ENCODE results near the gene DPH3. TPM values are rescaled to one million over a fixed set of nuclear protein-coding genes. Genes with fewer than 3 reads are reported as not detected.

The DPH3 gene
- total and polyA plus RNA-seq, 9 of the 15 experiments (the other 6 are each of a cell fraction or from before 2014, with no cell fraction given), result 15.9 to 131 (median 38.7) TPM

DNA sequence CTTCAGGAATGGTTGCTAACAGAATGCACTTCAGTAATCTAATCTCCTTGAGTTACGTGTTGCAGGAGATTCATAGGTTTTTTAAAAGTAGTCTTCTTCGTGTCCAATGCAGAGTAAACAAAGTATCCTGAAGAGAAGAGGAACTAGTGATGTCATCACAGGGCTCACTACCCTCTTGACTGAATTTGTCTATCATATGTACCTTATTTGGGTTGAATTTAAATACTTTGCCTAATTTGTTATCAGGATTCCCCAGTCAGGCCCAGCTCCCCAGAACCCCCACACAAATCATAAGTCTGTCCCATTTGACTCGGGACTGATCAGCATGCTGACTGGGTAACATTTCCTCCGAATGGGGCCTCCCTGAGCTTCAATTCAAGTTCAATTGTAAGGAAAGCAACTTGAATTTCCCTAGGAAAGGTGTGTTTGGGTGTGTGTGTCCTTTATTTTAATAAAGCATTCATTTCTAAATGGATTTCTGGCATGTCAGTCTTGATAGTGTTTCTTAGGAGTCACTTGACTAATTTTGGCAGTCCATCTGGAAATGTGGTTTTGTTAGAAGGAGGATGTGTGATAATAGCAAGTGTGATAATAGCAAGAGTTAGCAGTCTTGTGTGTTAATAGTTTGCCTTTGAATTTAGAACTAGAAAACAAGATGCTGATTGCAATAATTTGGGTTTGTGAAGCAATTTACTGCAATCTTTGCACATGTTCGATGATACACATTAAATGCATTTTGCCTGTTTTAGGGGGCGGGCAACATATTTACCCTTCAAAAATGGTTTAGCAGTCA, 22.2 kb upstream of the DPH3 start (continued):
- TF ChIP-seq, protein P1, sequence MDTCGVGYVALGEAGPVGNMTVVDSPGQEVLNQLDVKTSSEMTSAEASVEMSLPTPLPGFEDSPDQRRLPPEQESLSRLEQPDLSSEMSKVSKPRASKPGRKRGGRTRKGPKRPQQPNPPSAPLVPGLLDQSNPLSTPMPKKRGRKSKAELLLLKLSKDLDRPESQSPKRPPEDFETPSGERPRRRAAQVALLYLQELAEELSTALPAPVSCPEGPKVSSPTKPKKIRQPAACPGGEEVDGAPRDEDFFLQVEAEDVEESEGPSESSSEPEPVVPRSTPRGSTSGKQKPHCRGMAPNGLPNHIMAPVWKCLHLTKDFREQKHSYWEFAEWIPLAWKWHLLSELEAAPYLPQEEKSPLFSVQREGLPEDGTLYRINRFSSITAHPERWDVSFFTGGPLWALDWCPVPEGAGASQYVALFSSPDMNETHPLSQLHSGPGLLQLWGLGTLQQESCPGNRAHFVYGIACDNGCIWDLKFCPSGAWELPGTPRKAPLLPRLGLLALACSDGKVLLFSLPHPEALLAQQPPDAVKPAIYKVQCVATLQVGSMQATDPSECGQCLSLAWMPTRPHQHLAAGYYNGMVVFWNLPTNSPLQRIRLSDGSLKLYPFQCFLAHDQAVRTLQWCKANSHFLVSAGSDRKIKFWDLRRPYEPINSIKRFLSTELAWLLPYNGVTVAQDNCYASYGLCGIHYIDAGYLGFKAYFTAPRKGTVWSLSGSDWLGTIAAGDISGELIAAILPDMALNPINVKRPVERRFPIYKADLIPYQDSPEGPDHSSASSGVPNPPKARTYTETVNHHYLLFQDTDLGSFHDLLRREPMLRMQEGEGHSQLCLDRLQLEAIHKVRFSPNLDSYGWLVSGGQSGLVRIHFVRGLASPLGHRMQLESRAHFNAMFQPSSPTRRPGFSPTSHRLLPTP (IDR thresholded peaks at IDR 0.05; ENCODE audit: borderline replicate concordance, extremely low read depth, insufficient read length), result no peak
- TF ChIP-seq, protein P2, sequence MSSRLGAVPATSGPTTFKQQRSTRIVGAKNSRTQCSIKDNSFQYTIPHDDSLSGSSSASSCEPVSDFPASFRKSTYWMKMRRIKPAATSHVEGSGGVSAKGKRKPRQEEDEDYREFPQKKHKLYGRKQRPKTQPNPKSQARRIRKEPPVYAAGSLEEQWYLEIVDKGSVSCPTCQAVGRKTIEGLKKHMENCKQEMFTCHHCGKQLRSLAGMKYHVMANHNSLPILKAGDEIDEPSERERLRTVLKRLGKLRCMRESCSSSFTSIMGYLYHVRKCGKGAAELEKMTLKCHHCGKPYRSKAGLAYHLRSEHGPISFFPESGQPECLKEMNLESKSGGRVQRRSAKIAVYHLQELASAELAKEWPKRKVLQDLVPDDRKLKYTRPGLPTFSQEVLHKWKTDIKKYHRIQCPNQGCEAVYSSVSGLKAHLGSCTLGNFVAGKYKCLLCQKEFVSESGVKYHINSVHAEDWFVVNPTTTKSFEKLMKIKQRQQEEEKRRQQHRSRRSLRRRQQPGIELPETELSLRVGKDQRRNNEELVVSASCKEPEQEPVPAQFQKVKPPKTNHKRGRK (tag; IDR thresholded peaks at IDR 0.05), result no peak
- no peak for TF ChIP-seq ZSCAN32 (CRISPR knock-in tag; IDR thresholded peaks at IDR 0.05)
- no peak for TF ChIP-seq ZNF217 (CRISPR knock-in tag; IDR thresholded peaks at IDR 0.05)
- TF ChIP-seq ADNP (tag; IDR thresholded peaks at IDR 0.05), result peak; percentile 52; the same call in 1 of the 2 replicates
- TF ChIP-seq, protein P3, sequence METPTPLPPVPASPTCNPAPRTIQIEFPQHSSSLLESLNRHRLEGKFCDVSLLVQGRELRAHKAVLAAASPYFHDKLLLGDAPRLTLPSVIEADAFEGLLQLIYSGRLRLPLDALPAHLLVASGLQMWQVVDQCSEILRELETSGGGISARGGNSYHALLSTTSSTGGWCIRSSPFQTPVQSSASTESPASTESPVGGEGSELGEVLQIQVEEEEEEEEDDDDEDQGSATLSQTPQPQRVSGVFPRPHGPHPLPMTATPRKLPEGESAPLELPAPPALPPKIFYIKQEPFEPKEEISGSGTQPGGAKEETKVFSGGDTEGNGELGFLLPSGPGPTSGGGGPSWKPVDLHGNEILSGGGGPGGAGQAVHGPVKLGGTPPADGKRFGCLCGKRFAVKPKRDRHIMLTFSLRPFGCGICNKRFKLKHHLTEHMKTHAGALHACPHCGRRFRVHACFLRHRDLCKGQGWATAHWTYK (CRISPR knock-in tag; IDR thresholded peaks at IDR 0.05), result 0 out of 2 replicates have a peak, but pooled peaks have one; percentile 43
- TF ChIP-seq FOXA3 (CRISPR knock-in tag; conservative IDR thresholded peaks at IDR 0.05 in 1 of 2, IDR thresholded peaks at IDR 0.05 in 1 of 2), result peak in 1 of 2 experiments; percentile 80; a peak in 2 of 4 replicates
- peak; percentile 82 for TF ChIP-seq ATF7 (IDR thresholded peaks at IDR 0.05)
- TF ChIP-seq MYC (IDR thresholded peaks at IDR 0.05; ENCODE audit: low read depth, low read length), result no peak
- TF ChIP-seq MYC (CRISPR knock-in tag; IDR thresholded peaks at IDR 0.05; ENCODE audit: borderline replicate concordance, low read depth), result no peak
- 0 out of 2 replicates have a peak, but pooled peaks have one; percentile 8 for TF ChIP-seq CBFA2T3 (IDR thresholded peaks at IDR 0.05)
- 0 out of 2 replicates have a peak, but pooled peaks have one; percentile 30 for TF ChIP-seq ZFX (CRISPR knock-in tag; IDR thresholded peaks at IDR 0.05)
- TF ChIP-seq, protein P4, sequence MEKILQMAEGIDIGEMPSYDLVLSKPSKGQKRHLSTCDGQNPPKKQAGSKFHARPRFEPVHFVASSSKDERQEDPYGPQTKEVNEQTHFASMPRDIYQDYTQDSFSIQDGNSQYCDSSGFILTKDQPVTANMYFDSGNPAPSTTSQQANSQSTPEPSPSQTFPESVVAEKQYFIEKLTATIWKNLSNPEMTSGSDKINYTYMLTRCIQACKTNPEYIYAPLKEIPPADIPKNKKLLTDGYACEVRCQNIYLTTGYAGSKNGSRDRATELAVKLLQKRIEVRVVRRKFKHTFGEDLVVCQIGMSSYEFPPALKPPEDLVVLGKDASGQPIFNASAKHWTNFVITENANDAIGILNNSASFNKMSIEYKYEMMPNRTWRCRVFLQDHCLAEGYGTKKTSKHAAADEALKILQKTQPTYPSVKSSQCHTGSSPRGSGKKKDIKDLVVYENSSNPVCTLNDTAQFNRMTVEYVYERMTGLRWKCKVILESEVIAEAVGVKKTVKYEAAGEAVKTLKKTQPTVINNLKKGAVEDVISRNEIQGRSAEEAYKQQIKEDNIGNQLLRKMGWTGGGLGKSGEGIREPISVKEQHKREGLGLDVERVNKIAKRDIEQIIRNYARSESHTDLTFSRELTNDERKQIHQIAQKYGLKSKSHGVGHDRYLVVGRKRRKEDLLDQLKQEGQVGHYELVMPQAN (IDR thresholded peaks at IDR 0.05; ENCODE audit: borderline replicate concordance), result no peak
- TF ChIP-seq, protein P5, sequence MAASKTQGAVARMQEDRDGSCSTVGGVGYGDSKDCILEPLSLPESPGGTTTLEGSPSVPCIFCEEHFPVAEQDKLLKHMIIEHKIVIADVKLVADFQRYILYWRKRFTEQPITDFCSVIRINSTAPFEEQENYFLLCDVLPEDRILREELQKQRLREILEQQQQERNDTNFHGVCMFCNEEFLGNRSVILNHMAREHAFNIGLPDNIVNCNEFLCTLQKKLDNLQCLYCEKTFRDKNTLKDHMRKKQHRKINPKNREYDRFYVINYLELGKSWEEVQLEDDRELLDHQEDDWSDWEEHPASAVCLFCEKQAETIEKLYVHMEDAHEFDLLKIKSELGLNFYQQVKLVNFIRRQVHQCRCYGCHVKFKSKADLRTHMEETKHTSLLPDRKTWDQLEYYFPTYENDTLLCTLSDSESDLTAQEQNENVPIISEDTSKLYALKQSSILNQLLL (CRISPR knock-in tag; IDR thresholded peaks at IDR 0.05; ENCODE audit: borderline replicate concordance), result no peak
- TF ChIP-seq, protein P6, sequence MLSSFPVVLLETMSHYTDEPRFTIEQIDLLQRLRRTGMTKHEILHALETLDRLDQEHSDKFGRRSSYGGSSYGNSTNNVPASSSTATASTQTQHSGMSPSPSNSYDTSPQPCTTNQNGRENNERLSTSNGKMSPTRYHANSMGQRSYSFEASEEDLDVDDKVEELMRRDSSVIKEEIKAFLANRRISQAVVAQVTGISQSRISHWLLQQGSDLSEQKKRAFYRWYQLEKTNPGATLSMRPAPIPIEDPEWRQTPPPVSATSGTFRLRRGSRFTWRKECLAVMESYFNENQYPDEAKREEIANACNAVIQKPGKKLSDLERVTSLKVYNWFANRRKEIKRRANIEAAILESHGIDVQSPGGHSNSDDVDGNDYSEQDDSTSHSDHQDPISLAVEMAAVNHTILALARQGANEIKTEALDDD (IDR thresholded peaks at IDR 0.05), result peak; percentile 52; the same call in 1 of the 2 replicates

Measured in K562 (cell line).